GM19023 (cell line): Measurements from ENCODE around the gene THBS3.
"Not testable (repeated sequence)": the region's sequence is repeated elsewhere in the genome, so short reads cannot be mapped to it uniquely, and the experiment has no call there.

ENCODE experiments used
- ATAC-seq: cut with Tn5 transposase; IDR thresholded peaks from one replicate; pipeline ENCODE4 v1.9.1; 2021; ENCODE audit warnings: mild to moderate bottlenecking, moderate library complexity; ENCODE audit not compliant: unreplicated experiment

THBS3 gene

GRCh38 chr1:155208541-155209311, 1.0 kb upstream of the THBS3 start, which contains the start of gene MTX1:
Gene MTX1, plus strand, starts transcription at chr1:155208695. Its CDS starts 110 bp downstream, at chr1:155208805.
- ATAC-seq = peak; percentile 74

- ATAC-seq = no peak
These were observed 549 bp downstream of the THBS3 start for GRCh38 chr1:155206891-155207805.

- ATAC-seq = no peak
These were observed 1.6 kb downstream of the THBS3 start for GRCh38 chr1:155205969-155206593.

- no peak for ATAC-seq
These were observed 2.7 kb downstream of the THBS3 start for GRCh38 chr1:155205035-155205434.

GRCh38 chr1:155202731-155203515, 4.8 kb downstream of the THBS3 start:
- ATAC-seq = no peak

- ATAC-seq = no peak
These were observed 5.5 kb downstream of the THBS3 start for GRCh38 chr1:155202198-155202597.

GRCh38 chr1:155200920-155201319, 6.8 kb downstream of the THBS3 start:
- ATAC-seq = no peak

- ATAC-seq = no peak
These were observed 7.9 kb downstream of the THBS3 start for GRCh38 chr1:155199792-155200191.

- ATAC-seq = no peak
These were observed 9.2 kb downstream of the THBS3 start for GRCh38 chr1:155198547-155198906.

GRCh38 chr1:155197901-155198546, 9.7 kb downstream of the THBS3 start:
- ATAC-seq = no peak

- ATAC-seq = no peak
These were observed 10.6 kb downstream of the THBS3 start for GRCh38 chr1:155196893-155197638.

GRCh38 chr1:155196103-155196892, 11.4 kb downstream of the THBS3 start:
- no peak for ATAC-seq

- no peak for ATAC-seq
These were observed 12.2 kb downstream of the THBS3 start for GRCh38 chr1:155195201-155196102.

- not testable (repeated sequence) for ATAC-seq
These were observed 13.8 kb downstream of the THBS3 start for GRCh38 chr1:155193991-155194240.

GRCh38 chr1:155193275-155193990, 14.3 kb downstream of the THBS3 start:
- ATAC-seq = peak; percentile 61

GRCh38 chr1:155192346-155193274, 15.1 kb downstream of the THBS3 start:
- no peak for ATAC-seq
